H1 (cell line): ENCODE measurements around the gene AGPAT3. TPM values are rescaled to one million over a fixed set of nuclear protein-coding genes. Genes with fewer than 3 reads are reported as not detected.

Experiments used
- CTCF ChIA-PET: fragments of 300-600 bp; sonication (Branson Sonifier 250); formaldehyde crosslinking; loops from one replicate; lab custom pipeline; 2021; ENCODE audit not compliant: partially characterized antibody; lab: Charles Lee
- POLR2A ChIA-PET: fragments of 300-600 bp; sonication (Branson Sonifier 250); formaldehyde crosslinking; loops from one replicate; lab custom pipeline; 2021; ENCODE audit warnings: inconsistent platforms; ENCODE audit not compliant: partially characterized antibody; lab: Charles Lee
- DNase-seq, 2 experiments: peaks; one replicate each; pipeline versions ENCODE4 v3.0.0 to v3.0.0-alpha.2; 2010 to 2022; ENCODE audit warnings: low spot score in 2 of 2, low read depth in 1 of 2, mixed read lengths in 1 of 2
- FAIRE-seq: peaks from 2 replicates; lab custom pipeline; 2011; peaks lifted over from hg19 to GRCh38; lab: Jason Lieb, UNC
- H2AFZ ChIP-seq: 2 replicates; pipeline ENCODE4 v1.8.1; 2012; ENCODE audit warnings: low read length, inconsistent platforms
- H2AK5ac ChIP-seq: 2 replicates; pipeline ENCODE4 v1.6.1; 2013; ENCODE audit warnings: low read depth, low read length
- H2BK120ac ChIP-seq: replicated peaks from 2 replicates; pipeline ENCODE3; 2013; ENCODE audit warnings: low read depth, low read length, inconsistent platforms
- H2BK12ac ChIP-seq: 2 replicates; pipeline ENCODE4 v1.6.1; 2013; ENCODE audit warnings: low read depth, low read length
- H2BK15ac ChIP-seq: 2 replicates; pipeline ENCODE4 v1.6.1; 2013; ENCODE audit warnings: low read length
- H2BK20ac ChIP-seq: 2 replicates; pipeline ENCODE4 v1.6.1; 2013; ENCODE audit warnings: low read length
- H2BK5ac ChIP-seq: 2 replicates; pipeline ENCODE4 v1.6.1; 2013; ENCODE audit warnings: low read depth, low read length
- H3K14ac ChIP-seq: 2 replicates; pipeline ENCODE4 v1.6.1; 2013; ENCODE audit warnings: inconsistent platforms; ENCODE audit not compliant: insufficient read length
- H3K18ac ChIP-seq: 2 replicates; pipeline ENCODE4 v1.6.1; 2013; ENCODE audit warnings: low read length; ENCODE audit errors: extremely low read depth
- H3K23ac ChIP-seq: 2 replicates; pipeline ENCODE4 v1.6.1; 2013; ENCODE audit warnings: inconsistent platforms; ENCODE audit not compliant: insufficient read length
- H3K23me2 ChIP-seq: 2 replicates; pipeline ENCODE4 v1.6.1; 2013; ENCODE audit warnings: low read depth, low read length
- H3K27ac ChIP-seq: 2 replicates; pipeline ENCODE4 v1.6.1; 2011; ENCODE audit warnings: low read depth, low read length, inconsistent platforms
- H3K27me3 ChIP-seq, 4 experiments: replicated peaks in 1 of 4; 1 replicate in 1 of 4; 2 replicates in 3 of 4; pipeline versions ENCODE4 v1.6.1 to v1.8.1; 2011 to 2013; ENCODE audit warnings: low read length in 3 of 4, mild to moderate bottlenecking in 3 of 4, inconsistent platforms in 2 of 4, mixed read lengths in 2 of 4, moderate library complexity in 1 of 4; ENCODE audit not compliant: control insufficient read depth in 3 of 4, insufficient read depth in 3 of 4; ENCODE audit errors: extremely low read depth in 1 of 4
- H3K36me3 ChIP-seq, 4 experiments: 2 replicates each; pipeline versions ENCODE4 v1.6.1 to v1.8.1; 2011 to 2013; ENCODE audit warnings: mild to moderate bottlenecking in 4 of 4, low read length in 3 of 4, moderate library complexity in 2 of 4, control low read depth in 1 of 4, inconsistent platforms in 1 of 4; ENCODE audit not compliant: insufficient read depth in 4 of 4, control insufficient read depth in 2 of 4
- H3K4ac ChIP-seq: replicated peaks from 2 replicates; pipeline ENCODE3; 2013; ENCODE audit warnings: low read length, low read depth, mixed read lengths, inconsistent platforms; ENCODE audit not compliant: insufficient read length
- H3K4me1 ChIP-seq, 4 experiments: replicated peaks in 1 of 4; 1 replicate in 1 of 4; 2 replicates in 3 of 4; pipeline versions ENCODE4 v1.6.1 to v1.8.1; 2011 to 2013; ENCODE audit warnings: low read length in 3 of 4, inconsistent platforms in 2 of 4, mixed read lengths in 1 of 4; ENCODE audit not compliant: insufficient read depth in 4 of 4, control insufficient read depth in 3 of 4
- H3K4me2 ChIP-seq, 2 experiments: 2 replicates each; pipeline versions ENCODE4 v1.6.1 to v1.8.1; 2011 to 2013; ENCODE audit warnings: low read depth in 2 of 2, low read length in 2 of 2, control low read depth in 1 of 2, inconsistent platforms in 1 of 2, mild to moderate bottlenecking in 1 of 2; ENCODE audit not compliant: insufficient read depth in 1 of 2
- H3K4me3 ChIP-seq, 4 experiments: fragments of 200-600, 300-600 bp in 1 of 4; sonication (generic), shearing (Covaris generic), sonication (Bioruptor Twin) in 1 of 4; 2 replicates each; pipeline versions ENCODE4 v1.5.1 to v1.8.1; 2011 to 2016; ENCODE audit warnings: low read length in 4 of 4, low read depth in 3 of 4, control low read depth in 2 of 4, inconsistent platforms in 2 of 4, mild to moderate bottlenecking in 2 of 4, mixed read lengths in 1 of 4, moderate library complexity in 1 of 4; ENCODE audit not compliant: insufficient read depth in 2 of 4; ENCODE audit errors: extremely low read depth in 1 of 4
- H3K56ac ChIP-seq: replicated peaks from 2 replicates; pipeline ENCODE3; 2013; ENCODE audit warnings: low read depth, mild to moderate bottlenecking, mixed read lengths, low read length, inconsistent platforms; ENCODE audit not compliant: insufficient read length
- H3K79me1 ChIP-seq: 2 replicates; pipeline ENCODE4 v1.6.1; 2013; ENCODE audit warnings: low read depth, low read length, control low read depth
- H3K79me2 ChIP-seq, 2 experiments: 2 replicates each; pipeline versions ENCODE4 v1.6.1 to v1.8.1; 2012 to 2013; ENCODE audit warnings: low read length in 2 of 2, mild to moderate bottlenecking in 2 of 2, inconsistent platforms in 1 of 2; ENCODE audit not compliant: insufficient read depth in 2 of 2, control insufficient read depth in 1 of 2
- H3K9ac ChIP-seq, 4 experiments: replicated peaks in 1 of 4; 1 replicate in 1 of 4; 2 replicates in 3 of 4; pipeline versions ENCODE4 v1.6.1 to v1.8.1; 2011 to 2013; ENCODE audit warnings: low read depth in 3 of 4, low read length in 3 of 4, control low read depth in 2 of 4, mild to moderate bottlenecking in 2 of 4, moderate library complexity in 2 of 4, inconsistent platforms in 1 of 4; ENCODE audit errors: extremely low read depth in 1 of 4
- H3K9me3 ChIP-seq, 2 experiments: 2 replicates each; pipeline versions ENCODE4 v1.6.1 to v1.8.1; 2012 to 2013; ENCODE audit warnings: mild to moderate bottlenecking in 2 of 2, moderate library complexity in 2 of 2, control low read depth in 1 of 2, inconsistent platforms in 1 of 2, low read depth in 1 of 2, low read length in 1 of 2, mixed read lengths in 1 of 2; ENCODE audit not compliant: insufficient read depth in 2 of 2
- H4K20me1 ChIP-seq, 2 experiments: replicated peaks in 1 of 2; 2 replicates each; pipeline versions ENCODE3 to v1.8.1; 2011 to 2013; ENCODE audit warnings: inconsistent platforms in 2 of 2, low read length in 2 of 2, mild to moderate bottlenecking in 1 of 2; ENCODE audit not compliant: insufficient read depth in 2 of 2, control insufficient read depth in 1 of 2
- H4K5ac ChIP-seq: 2 replicates; pipeline ENCODE4 v1.6.1; 2013; ENCODE audit warnings: low read length, low read depth, mixed read lengths, inconsistent platforms; ENCODE audit not compliant: insufficient read length
- H4K8ac ChIP-seq: 2 replicates; pipeline ENCODE4 v1.8.0; 2013; ENCODE audit warnings: mild to moderate bottlenecking, moderate library complexity, low read length, inconsistent platforms; ENCODE audit not compliant: insufficient read depth; ENCODE audit errors: extremely low read depth
- H4K91ac ChIP-seq: replicated peaks from 2 replicates; pipeline ENCODE3; 2013; ENCODE audit warnings: low read length, mixed read lengths, inconsistent platforms; ENCODE audit not compliant: insufficient read length
- WGBS, 2 experiments: shearing (Covaris generic) in 1 of 2; methylation state at CpG; one replicate each; pipeline versions ENCODE4 v1.1.6 to v1.1.7; 2013 to 2015; ENCODE audit warnings: low lambda C conversion rate in 2 of 2, mixed read lengths in 2 of 2, inconsistent platforms in 1 of 2, low coverage in 1 of 2, missing lambda C conversion rate in 1 of 2; ENCODE audit not compliant: insufficient replicate concordance in 2 of 2, insufficient coverage in 1 of 2, insufficient read length in 1 of 2; ENCODE audit errors: extremely low coverage in 1 of 2, missing lambda C conversion rate in 1 of 2; 5-methylcytosine and 5-hydroxymethylcytosine counted together
- polyA plus RNA-seq, 7 experiments: library from polyadenylated mRNA; depleted of rRNA in 3 of 7; stranded (reverse) in 5 of 7; unstranded in 2 of 7; fragments of >200 nt in 5 of 7; fragments of 200-250 nt in 2 of 7; gene quantifications; 1 replicate in 5 of 7; 2 replicates in 1 of 7; 4 replicates in 1 of 7; pipeline versions ENCODE4 v1.2.1 to v1.2.3, GENCODE V29; 2011 to 2013; ENCODE audit warnings: missing spikeins in 2 of 7, mixed read lengths in 2 of 7
- total RNA-seq: library from RNA; stranded (reverse); fragmentation: NEBNext Ultra II Directional; extraction: Animal tissue kit (Norgen Biotek cat#: 25700); gene quantifications from 2 replicates; pipeline ENCODE4 v1.2.1, GENCODE V29; 2021

Gene AGPAT3
- total and polyA plus RNA-seq, 2 of the 8 experiments (the other 6 are each of a cell fraction or from before 2014, with no cell fraction given): 5.8 to 7.3 TPM

DNA sequence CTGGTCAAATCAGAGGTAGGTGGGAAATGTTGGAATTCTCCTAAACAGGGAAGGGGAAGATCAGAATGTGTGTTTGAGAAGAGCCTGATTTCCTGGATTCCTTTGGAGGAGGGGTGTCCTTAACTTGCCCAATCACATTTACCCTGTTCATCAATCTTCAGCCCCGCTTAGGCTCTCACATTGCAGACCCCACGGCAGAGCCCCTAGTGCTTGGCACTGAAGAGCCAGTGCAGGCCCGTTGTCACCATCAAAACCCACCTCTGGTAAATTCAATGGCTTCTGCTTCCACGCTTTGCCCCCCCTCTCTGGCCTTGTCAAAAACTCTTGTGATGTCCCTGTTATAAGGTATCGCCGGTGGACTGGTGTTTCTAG lies 2.3 kb downstream of the AGPAT3 start:
- Histone ChIP-seq H2AK5ac (no peak overlapping the region), H4K5ac (no peak overlapping the region), H2AFZ (no peak overlapping the region), H3K27me3 (peaks cover 0 to 16% (median 10%) of the 10 kb centered on the region in 4 experiments; a peak in 6 of 7 replicates), H3K79me1 (no peaks in the 10 kb centered on the region), H3K79me2 (no peaks in the 10 kb centered on the region), H2BK120ac (no peak overlapping the region), H4K8ac (no peak overlapping the region), H2BK5ac (no peak overlapping the region; the same call in 1 of the 2 replicates), H3K23ac (no peak overlapping the region), H3K4ac (no peak overlapping the region), H3K4me2 (0 out of 4 replicates have a peak overlapping the region, but pooled peaks of 1 of the 2 experiments have one; percentile 69), H3K4me3 (no peak overlapping the region), H3K4me1 (peaks cover 0 to 7% (median 4%) of the 10 kb centered on the region in 4 experiments; a peak in 4 of 7 replicates), H3K27ac (no peak overlapping the region), H3K18ac (no peak overlapping the region), H3K9me3 (no peaks in the 10 kb centered on the region), H3K14ac (no peak overlapping the region), H2BK15ac (no peak overlapping the region), H4K20me1 (no peaks in the 10 kb centered on the region), H2BK12ac (no peak overlapping the region), H4K91ac (no peak overlapping the region), H3K36me3 (no peaks in the 10 kb centered on the region), H3K9ac (no peak overlapping the region), H3K56ac (no peak overlapping the region), H2BK20ac (no peak overlapping the region), H3K23me2 (peaks cover 4% of the 10 kb centered on the region; the same call in 1 of the 2 replicates)
- 83% methylated on average over 6 of the region's 6 CpGs; no CpG with 5 or more reads in 1 of the 2 experiments for WGBS, 2 experiments
- no peak for FAIRE-seq
- ChIA-PET POLR2A (no interaction called here), CTCF (interaction anchor here (0.7 to 1.6 kb wide), 2 partner anchors 75 to 108 kb away, joined by 3 to 5 read pairs; no protein-coding TSS in a partner anchor)
- no peak for DNase-seq
